ENCODE measurements around the gene PRKAG2.
A peak's percentile ranks its signal among the peaks of the same experiment; 100 is the strongest.

The PRKAG2 gene

GRCh38 chr7:151511946-151512345, 365.0 kb downstream of the PRKAG2 start:
- Mint-ChIP-seq H3K27ac (no peak overlapping the region), H3K36me3 (ENCODE audit: low read depth) (peaks cover 23% of the 10 kb centered on the region), H3K27me3 (ENCODE audit: low read depth) (no peaks in the 10 kb centered on the region), H3K4me3 (no peak overlapping the region), H3K9me3 (no peaks in the 10 kb centered on the region), H3K4me1 (ENCODE audit: low read depth) (peaks cover 54% of the 10 kb centered on the region)
- DNase-seq (ENCODE audit: low spot score) = no peak

DNA sequence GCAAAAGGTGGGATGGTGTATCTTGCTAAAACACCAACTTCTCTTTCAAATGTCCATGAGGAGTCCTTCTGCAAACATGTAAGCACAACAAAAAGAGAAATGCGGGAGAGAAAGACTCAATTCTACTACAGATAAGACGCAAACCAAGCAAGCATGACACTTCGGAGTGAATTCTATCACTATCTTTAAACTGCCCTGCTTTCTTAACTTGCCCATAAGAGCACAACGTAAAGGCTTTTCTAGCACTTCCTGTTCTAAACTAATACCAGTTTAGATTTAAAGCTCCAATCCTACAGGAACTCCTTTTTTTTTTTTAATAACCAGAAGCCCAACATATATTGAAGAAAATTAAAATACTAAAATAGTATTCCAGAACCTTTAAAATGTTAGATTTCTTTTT, 365.6 kb downstream of the PRKAG2 start:
- no peak for DNase-seq (ENCODE audit: low spot score)
- Mint-ChIP-seq H3K4me1 (ENCODE audit: low read depth) (peaks cover 49% of the 10 kb centered on the region), H3K27me3 (ENCODE audit: low read depth) (no peaks in the 10 kb centered on the region), H3K36me3 (ENCODE audit: low read depth) (peaks cover 23% of the 10 kb centered on the region), H3K4me3 (no peak overlapping the region), H3K27ac (no peak overlapping the region), H3K9me3 (no peaks in the 10 kb centered on the region)

DNA sequence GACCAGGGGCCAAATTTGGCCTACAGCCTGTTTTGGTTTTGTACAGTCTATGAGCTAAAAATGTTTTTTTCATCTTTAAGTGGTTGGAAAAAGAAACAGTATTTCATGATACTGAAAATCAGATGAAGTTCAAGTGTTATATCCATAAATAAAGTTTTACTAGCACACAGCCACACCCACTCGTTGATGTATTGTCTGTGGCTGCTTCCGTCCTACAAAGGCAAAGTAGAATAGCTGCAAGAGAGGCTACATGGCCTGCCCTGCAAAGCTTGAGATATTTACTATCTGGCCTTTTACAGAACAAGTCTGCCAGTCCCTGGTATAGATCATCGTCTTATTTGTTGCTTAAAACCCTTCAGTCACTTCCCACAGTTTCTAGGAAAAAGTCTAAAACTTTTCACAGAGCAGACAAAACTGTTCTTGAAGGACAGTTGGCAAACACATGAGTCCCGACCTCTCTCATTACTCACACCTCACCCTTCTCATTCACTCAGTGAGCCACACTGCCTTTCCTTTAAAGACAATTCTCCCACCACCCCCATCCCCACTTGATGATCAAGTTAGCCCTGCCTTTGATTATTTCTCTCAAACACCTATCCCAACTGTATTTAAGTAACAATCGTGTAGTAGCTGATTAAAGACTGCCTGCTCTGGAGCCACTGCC, 367.1 kb downstream of the PRKAG2 start:
- Mint-ChIP-seq H3K9me3 (no peaks in the 10 kb centered on the region), H3K36me3 (ENCODE audit: low read depth) (peaks cover 16% of the 10 kb centered on the region), H3K27ac (peak overlapping the region; percentile 26), H3K27me3 (ENCODE audit: low read depth) (no peaks in the 10 kb centered on the region), H3K4me1 (ENCODE audit: low read depth) (peaks cover 45% of the 10 kb centered on the region), H3K4me3 (no peak overlapping the region)
- no peak for DNase-seq (ENCODE audit: low spot score)

- Mint-ChIP-seq H3K36me3 (ENCODE audit: low read depth) (peaks cover 10% of the 10 kb centered on the region), H3K4me1 (ENCODE audit: low read depth) (peaks cover 44% of the 10 kb centered on the region), H3K4me3 (no peak overlapping the region), H3K9me3 (no peaks in the 10 kb centered on the region), H3K27me3 (ENCODE audit: low read depth) (no peaks in the 10 kb centered on the region), H3K27ac (no peak overlapping the region)
- DNase-seq (ENCODE audit: low spot score) = no peak
Observed at GRCh38 chr7:151508991-151509390, 367.9 kb downstream of the PRKAG2 start.

DNA sequence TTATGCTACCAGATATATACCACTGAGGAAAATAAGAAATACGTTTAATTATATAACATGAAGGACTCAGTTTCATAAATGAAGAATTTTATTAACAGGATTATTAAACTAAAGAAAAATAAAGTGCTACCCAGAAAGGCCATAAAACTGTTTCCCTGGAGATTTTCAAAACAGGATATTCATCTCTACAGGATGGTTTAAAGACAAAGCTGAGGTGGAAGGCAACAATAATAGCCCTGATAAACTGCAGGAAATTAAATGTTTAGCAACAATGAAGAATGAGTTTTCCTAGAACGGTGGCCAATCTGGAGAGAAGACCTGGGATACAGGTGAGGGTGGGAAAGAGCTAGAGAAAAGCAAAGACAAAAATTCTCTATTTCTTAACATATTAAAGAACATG, 369.1 kb downstream of the PRKAG2 start:
- Mint-ChIP-seq H3K27me3 (ENCODE audit: low read depth) (no peaks in the 10 kb centered on the region), H3K9me3 (no peaks in the 10 kb centered on the region), H3K4me3 (no peak overlapping the region), H3K4me1 (ENCODE audit: low read depth) (peaks cover 40% of the 10 kb centered on the region), H3K27ac (no peak overlapping the region), H3K36me3 (ENCODE audit: low read depth) (peaks cover 8% of the 10 kb centered on the region)
- DNase-seq (ENCODE audit: low spot score) = no peak

DNA sequence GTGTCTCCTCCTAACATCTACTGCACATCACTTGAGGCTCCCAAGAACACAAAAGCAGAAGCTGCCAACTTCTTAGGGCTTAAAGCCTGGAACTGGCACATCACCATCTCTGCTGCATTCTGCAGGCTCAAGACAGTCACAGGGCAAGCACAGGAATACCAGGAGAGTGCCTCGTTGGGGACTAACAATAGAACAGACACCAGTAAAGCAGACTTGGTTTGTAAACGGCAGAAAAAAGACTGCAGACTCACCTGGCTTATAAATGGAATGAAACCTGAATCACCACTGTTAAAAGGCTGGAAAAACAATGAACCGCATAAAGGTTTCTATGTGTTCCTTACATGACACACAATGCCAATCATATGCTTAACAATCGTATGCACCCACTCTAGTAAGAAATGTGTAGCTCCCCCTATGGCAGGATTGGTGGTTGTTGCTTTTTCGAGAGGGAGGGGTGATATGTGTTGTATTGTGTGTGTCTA, 370.0 kb downstream of the PRKAG2 start:
- Mint-ChIP-seq H3K4me1 (ENCODE audit: low read depth) (peaks cover 35% of the 10 kb centered on the region), H3K36me3 (ENCODE audit: low read depth) (peaks cover 8% of the 10 kb centered on the region), H3K27ac (no peak overlapping the region), H3K9me3 (no peaks in the 10 kb centered on the region), H3K4me3 (no peak overlapping the region), H3K27me3 (ENCODE audit: low read depth) (no peaks in the 10 kb centered on the region)
- no peak for DNase-seq (ENCODE audit: low spot score)

All from T-helper 2 cell treated with Interferon-gamma antibody and Interleukin-4, amounts not matched to agents 5 μg/mL and 100 μg/mL, for 36 hours (primary cell).